ENCODE data around the gene DNER. TPM values are rescaled to one million over a fixed set of nuclear protein-coding genes. Genes with fewer than 3 reads are reported as not detected.

DNER gene
- total and polyA plus RNA-seq, 2 experiments from 2014 or later: 0.39 to 0.65 TPM

DNA sequence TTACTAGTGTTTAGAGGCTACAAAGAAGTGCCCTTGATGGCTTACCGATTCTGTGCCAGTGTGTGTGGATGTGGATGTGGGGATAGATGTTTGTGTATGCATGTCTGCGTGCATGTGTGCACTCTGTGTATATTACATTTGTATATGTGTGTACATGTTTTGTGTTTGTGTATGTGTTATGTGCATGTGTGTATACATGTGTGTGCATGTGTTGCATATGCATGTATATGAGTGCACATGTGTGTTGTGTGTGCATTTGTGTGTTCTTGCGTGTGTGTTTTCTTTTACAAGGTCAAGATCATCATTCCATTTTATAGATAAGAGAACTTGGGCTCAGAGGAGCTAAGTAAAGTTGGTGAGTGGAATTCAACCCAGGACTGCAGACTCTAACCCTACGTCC lies 226.1 kb downstream of the DNER start:
- Histone ChIP-seq H3K9ac (no peak overlapping the region), H3F3A (ENCODE audit: insufficient read depth) (no peaks in the 10 kb centered on the region), H3K79me2 (ENCODE audit: insufficient read depth) (no peaks in the 10 kb centered on the region), H3K27me3 (replicated peaks; ENCODE audit: insufficient read depth) (no peaks in the 10 kb centered on the region), H3K36me3 (ENCODE audit: low read depth) (no peaks in the 10 kb centered on the region), H3K4me1 (ENCODE audit: insufficient read depth) (no peaks in the 10 kb centered on the region), H3K4me2 (ENCODE audit: unreplicated experiment) (no peak overlapping the region), H3K4me3 (no peak overlapping the region), H4K20me1 (ENCODE audit: insufficient read depth) (no peaks in the 10 kb centered on the region), H3K9me3 (ENCODE audit: low read depth) (no peaks in the 10 kb centered on the region), H2AFZ (no peak overlapping the region), H3K9me2 (ENCODE audit: insufficient read depth) (no peaks in the 10 kb centered on the region), H3K27ac (no peak overlapping the region)
- DNase-seq: no peak
- TF ChIP-seq EZH2phosphoT487 (IDR thresholded peaks at IDR 0.05; ENCODE audit: insufficient read depth, low read depth) (no peak), EZH2 (IDR thresholded peaks at IDR 0.05; ENCODE audit: insufficient read depth, poor library complexity, severe bottlenecking) (no peak)
- in situ Hi-C loops (cut with MboI): no loop called here
- 55 to 56% methylated on average over 4 of the region's 4 CpGs for WGBS, 2 experiments (ENCODE audit: low coverage in 1 of 2, low lambda C conversion rate in 2 of 2, missing lambda C conversion rate in 2 of 2)

DNA sequence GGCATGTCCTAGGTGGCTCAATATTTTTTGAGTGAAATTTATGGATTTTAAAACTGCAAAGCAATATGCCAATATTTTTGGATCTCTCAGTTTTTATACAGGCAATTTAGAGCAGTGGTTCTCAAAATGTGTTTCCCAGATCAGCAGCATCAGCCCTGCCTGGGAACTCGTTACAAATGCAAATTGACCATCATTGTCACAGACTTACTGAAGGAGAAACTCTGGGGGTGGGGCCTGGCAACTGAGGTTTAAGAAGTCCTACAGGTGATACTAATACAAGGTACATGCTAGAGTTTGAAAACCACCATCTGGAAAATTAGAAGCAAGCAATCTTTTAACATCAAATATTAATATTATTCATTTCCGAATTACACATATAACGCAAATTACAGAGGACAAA lies 227.7 kb downstream of the DNER start:
- TF ChIP-seq EZH2 (IDR thresholded peaks at IDR 0.05; ENCODE audit: insufficient read depth, poor library complexity, severe bottlenecking) (no peak), EZH2phosphoT487 (IDR thresholded peaks at IDR 0.05; ENCODE audit: insufficient read depth, low read depth) (no peak)
- H3K27me3 ChIP-seq (replicated peaks; ENCODE audit: insufficient read depth): no peaks in the 10 kb centered on the region
- no peak overlapping the region for H3K4me3 ChIP-seq
- no peaks in the 10 kb centered on the region for H3K9me2 ChIP-seq (ENCODE audit: insufficient read depth)
- no peaks in the 10 kb centered on the region for H3F3A ChIP-seq (ENCODE audit: insufficient read depth)
- H4K20me1 ChIP-seq (ENCODE audit: insufficient read depth): no peaks in the 10 kb centered on the region
- no peaks in the 10 kb centered on the region for H3K79me2 ChIP-seq (ENCODE audit: insufficient read depth)
- no peaks in the 10 kb centered on the region for H3K9me3 ChIP-seq (ENCODE audit: low read depth)
- no peak overlapping the region for H3K4me2 ChIP-seq (ENCODE audit: unreplicated experiment)
- no peak overlapping the region for H3K9ac ChIP-seq
- in situ Hi-C loops (cut with MboI): no loop called here
- H2AFZ ChIP-seq: no peak overlapping the region
- 68 to 75% methylated on average over 3 of the region's 3 CpGs for WGBS, 2 experiments (ENCODE audit: low coverage in 1 of 2, low lambda C conversion rate in 2 of 2, missing lambda C conversion rate in 2 of 2)
- no peak for DNase-seq
- no peak overlapping the region for H3K27ac ChIP-seq
- H3K36me3 ChIP-seq (ENCODE audit: low read depth): no peaks in the 10 kb centered on the region
- H3K4me1 ChIP-seq (ENCODE audit: insufficient read depth): no peaks in the 10 kb centered on the region

DNA sequence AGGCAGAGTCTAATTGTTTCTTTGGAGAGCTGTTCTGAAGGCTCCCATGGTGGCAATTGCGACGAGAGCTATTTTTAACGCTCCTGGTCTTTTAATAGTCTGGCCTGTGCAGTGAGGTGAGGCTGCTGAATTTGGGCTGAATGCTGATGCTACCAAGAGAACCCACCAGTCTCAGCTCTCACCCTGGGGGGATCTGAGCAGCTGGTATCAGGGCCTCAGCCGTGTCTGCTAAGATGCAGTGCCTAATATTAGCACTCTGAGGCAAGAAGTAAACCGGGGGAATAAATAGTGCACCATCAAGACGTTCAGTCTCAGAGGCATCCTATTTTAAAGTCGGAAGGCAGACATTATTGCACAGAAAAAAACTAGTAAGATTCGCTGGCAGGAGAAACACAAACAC lies 228.5 kb downstream of the DNER start:
- Histone ChIP-seq H3K79me2 (ENCODE audit: insufficient read depth) (no peaks in the 10 kb centered on the region), H3K9me2 (ENCODE audit: insufficient read depth) (no peaks in the 10 kb centered on the region), H3K4me1 (ENCODE audit: insufficient read depth) (no peaks in the 10 kb centered on the region), H3K27ac (no peak overlapping the region), H3K9me3 (ENCODE audit: low read depth) (no peaks in the 10 kb centered on the region), H3K36me3 (ENCODE audit: low read depth) (no peaks in the 10 kb centered on the region), H3K4me2 (ENCODE audit: unreplicated experiment) (no peak overlapping the region), H3K27me3 (replicated peaks; ENCODE audit: insufficient read depth) (no peaks in the 10 kb centered on the region), H3K4me3 (no peak overlapping the region), H4K20me1 (ENCODE audit: insufficient read depth) (no peaks in the 10 kb centered on the region), H3K9ac (no peak overlapping the region), H2AFZ (no peak overlapping the region), H3F3A (ENCODE audit: insufficient read depth) (no peaks in the 10 kb centered on the region)
- no peak for DNase-seq
- in situ Hi-C loops (cut with MboI): no loop called here
- 52 to 57% methylated on average over 8 of the region's 8 CpGs for WGBS, 2 experiments (ENCODE audit: low coverage in 1 of 2, low lambda C conversion rate in 2 of 2, missing lambda C conversion rate in 2 of 2)
- TF ChIP-seq EZH2phosphoT487 (IDR thresholded peaks at IDR 0.05; ENCODE audit: insufficient read depth, low read depth) (no peak), EZH2 (IDR thresholded peaks at IDR 0.05; ENCODE audit: insufficient read depth, poor library complexity, severe bottlenecking) (no peak)

DNA sequence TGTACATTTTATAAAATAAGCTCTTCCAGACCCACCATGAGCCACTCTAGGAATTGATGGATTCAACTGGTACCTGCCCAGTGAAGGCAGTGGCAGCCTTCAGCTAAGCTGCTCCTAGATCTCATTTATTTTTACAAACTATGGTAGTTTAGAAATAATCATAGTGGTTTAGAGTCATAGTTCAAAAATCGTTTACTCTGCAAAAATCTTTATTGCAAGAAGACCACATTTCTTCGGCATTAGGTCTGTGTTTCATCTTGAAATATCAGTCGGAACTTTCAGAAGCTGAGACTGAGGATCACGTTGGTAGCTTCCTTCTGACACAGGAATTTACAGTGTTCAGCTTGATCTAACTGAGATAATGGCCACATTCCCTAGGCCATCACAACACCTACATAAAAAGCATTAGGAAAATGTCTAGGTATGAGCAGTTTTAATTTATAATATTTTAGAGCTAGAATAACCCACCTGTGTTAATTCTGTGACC lies 237.0 kb downstream of the DNER start:
- H3K9ac ChIP-seq: no peak overlapping the region
- H4K20me1 ChIP-seq (ENCODE audit: insufficient read depth): no peaks in the 10 kb centered on the region
- no peak overlapping the region for H2AFZ ChIP-seq
- no peaks in the 10 kb centered on the region for H3K9me3 ChIP-seq (ENCODE audit: low read depth)
- no peak for DNase-seq
- no peak overlapping the region for H3K4me3 ChIP-seq
- no peaks in the 10 kb centered on the region for H3F3A ChIP-seq (ENCODE audit: insufficient read depth)
- WGBS, 2 experiments (ENCODE audit: low coverage in 1 of 2, low lambda C conversion rate in 2 of 2, missing lambda C conversion rate in 2 of 2): 65 to 72% methylated on average over 4 of the region's 4 CpGs
- H3K36me3 ChIP-seq (ENCODE audit: low read depth): no peaks in the 10 kb centered on the region
- no peak for TF ChIP-seq EZH2 (IDR thresholded peaks at IDR 0.05; ENCODE audit: insufficient read depth, poor library complexity, severe bottlenecking)
- H3K4me2 ChIP-seq (ENCODE audit: unreplicated experiment): no peak overlapping the region
- no peaks in the 10 kb centered on the region for H3K79me2 ChIP-seq (ENCODE audit: insufficient read depth)
- H3K4me1 ChIP-seq (ENCODE audit: insufficient read depth): no peaks in the 10 kb centered on the region
- in situ Hi-C loops (cut with MboI): no loop called here
- H3K27me3 ChIP-seq (replicated peaks; ENCODE audit: insufficient read depth): no peaks in the 10 kb centered on the region
- no peaks in the 10 kb centered on the region for H3K9me2 ChIP-seq (ENCODE audit: insufficient read depth)
- H3K27ac ChIP-seq: no peak overlapping the region

DNA sequence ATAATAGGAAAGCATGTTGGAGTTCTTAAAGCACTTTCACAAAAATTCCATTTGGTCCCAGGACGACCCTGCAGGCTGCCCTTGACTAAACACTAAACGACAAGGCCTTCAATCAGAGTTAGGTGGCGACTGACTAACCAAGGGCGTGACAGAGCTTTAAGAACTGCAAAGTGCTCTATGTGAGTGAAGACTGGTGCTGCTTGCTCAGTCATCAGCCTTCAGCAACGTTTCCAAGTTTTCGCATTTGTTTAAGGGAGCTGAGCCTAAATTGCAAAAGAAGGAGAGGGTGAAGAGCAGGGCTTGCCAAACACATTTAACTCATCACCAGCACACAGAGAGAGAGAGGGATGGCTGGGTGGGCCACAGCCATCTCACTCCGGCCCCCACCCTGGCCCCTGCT lies 238.6 kb downstream of the DNER start:
- Histone ChIP-seq H3K27ac (no peak overlapping the region), H3K4me1 (ENCODE audit: insufficient read depth) (no peaks in the 10 kb centered on the region), H4K20me1 (ENCODE audit: insufficient read depth) (no peaks in the 10 kb centered on the region), H3K27me3 (replicated peaks; ENCODE audit: insufficient read depth) (no peaks in the 10 kb centered on the region), H3K36me3 (ENCODE audit: low read depth) (no peaks in the 10 kb centered on the region), H2AFZ (no peak overlapping the region), H3F3A (ENCODE audit: insufficient read depth) (no peaks in the 10 kb centered on the region), H3K4me2 (ENCODE audit: unreplicated experiment) (no peak overlapping the region), H3K79me2 (ENCODE audit: insufficient read depth) (no peaks in the 10 kb centered on the region), H3K4me3 (no peak overlapping the region), H3K9ac (no peak overlapping the region), H3K9me3 (ENCODE audit: low read depth) (no peaks in the 10 kb centered on the region), H3K9me2 (ENCODE audit: insufficient read depth) (no peaks in the 10 kb centered on the region)
- TF ChIP-seq EZH2phosphoT487 (IDR thresholded peaks at IDR 0.05; ENCODE audit: insufficient read depth, low read depth) (no peak), EZH2 (IDR thresholded peaks at IDR 0.05; ENCODE audit: insufficient read depth, poor library complexity, severe bottlenecking) (no peak)
- WGBS, 2 experiments (ENCODE audit: low coverage in 1 of 2, low lambda C conversion rate in 2 of 2, missing lambda C conversion rate in 2 of 2): 25 to 27% methylated on average over 7 of the region's 7 CpGs
- no peak for DNase-seq
- in situ Hi-C loops (cut with MboI): no loop called here

All from GM23248 (cell line).